Measurements from ENCODE around the gene PTPRM.

The PTPRM gene

GRCh38 chr18:8299054-8299980 is 732.2 kb downstream of the PTPRM start:
- DNase-seq: peak; percentile 70

- no peak for DNase-seq
These were observed 733.8 kb downstream of the PTPRM start for GRCh38 chr18:8300751-8301410.

- DNase-seq: no peak
These were observed 734.5 kb downstream of the PTPRM start for GRCh38 chr18:8301427-8302172.

DNA sequence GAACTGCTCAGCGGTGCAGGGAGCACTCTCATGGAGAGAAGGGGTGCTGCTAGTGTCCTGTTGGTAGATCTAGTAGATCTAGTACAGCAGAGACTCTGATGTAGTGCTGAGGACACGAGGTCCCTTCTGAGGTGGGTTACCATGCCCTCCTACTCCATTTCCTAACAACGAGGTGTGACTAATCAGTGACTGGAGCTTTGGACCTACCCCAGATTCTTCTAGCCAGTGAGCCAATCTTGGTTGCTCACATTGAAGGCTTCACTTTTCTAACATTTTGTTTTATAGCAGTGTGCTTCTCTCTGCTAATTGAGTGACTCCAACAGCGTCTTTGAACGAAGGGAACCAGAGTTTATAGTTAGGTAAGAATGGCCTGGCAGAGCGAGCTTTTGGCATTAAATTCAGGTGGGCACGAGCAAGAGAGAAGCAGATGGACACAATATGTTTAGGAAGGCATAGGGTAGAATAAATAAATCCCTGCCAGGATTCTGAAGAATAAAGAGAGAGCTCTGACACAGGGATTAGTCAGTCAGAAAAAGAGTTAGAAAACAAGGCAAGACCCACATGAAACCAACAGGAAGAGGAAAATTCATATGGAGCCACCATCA is 736.1 kb downstream of the PTPRM start:
- no peak for DNase-seq

DNA sequence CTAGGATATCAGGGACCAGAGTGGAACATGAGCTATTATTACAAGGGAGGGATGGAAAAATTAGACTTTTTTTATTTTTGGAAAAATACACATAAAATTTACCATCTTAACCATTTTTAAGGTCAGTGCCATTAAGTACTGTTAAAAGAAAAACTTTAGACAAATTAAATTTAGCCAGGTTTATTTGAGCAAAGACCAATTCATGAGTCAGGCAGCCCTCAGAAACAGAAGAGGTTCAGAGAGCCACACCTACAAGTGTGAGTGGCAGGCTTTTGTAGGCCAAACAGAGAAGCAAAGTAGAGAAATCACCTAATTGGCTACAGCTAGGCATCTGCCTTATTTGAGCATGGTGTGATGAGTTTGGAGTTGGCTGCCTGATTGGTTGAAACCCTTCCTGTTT is 740.8 kb downstream of the PTPRM start:
- no peak for DNase-seq

GRCh38 chr18:8313043-8313442 is 745.9 kb downstream of the PTPRM start:
- DNase-seq: no peak

DNA sequence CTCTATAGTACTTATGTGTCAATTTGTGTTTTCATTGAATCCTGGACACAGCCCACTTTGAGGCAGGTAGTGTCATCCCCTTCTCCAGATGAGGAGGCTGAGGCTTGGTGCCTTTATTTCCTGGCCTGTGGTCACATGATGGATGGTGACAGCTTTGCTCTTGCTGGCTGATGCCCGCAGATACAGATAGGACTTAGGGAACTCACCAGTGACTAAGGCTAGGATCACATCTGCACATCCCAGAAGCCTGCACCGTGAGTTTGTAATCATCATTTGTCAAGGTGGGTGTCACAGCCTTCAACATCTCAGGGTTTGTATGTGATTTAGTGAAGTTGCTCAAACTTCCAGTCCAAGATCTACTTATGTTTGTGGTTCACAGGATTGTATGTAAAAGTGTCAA is 747.0 kb downstream of the PTPRM start:
- DNase-seq: no peak

GRCh38 chr18:8319798-8320489 is 752.8 kb downstream of the PTPRM start:
- DNase-seq: no peak

GRCh38 chr18:8322486-8322885 is 755.4 kb downstream of the PTPRM start:
- DNase-seq: no peak

DNA sequence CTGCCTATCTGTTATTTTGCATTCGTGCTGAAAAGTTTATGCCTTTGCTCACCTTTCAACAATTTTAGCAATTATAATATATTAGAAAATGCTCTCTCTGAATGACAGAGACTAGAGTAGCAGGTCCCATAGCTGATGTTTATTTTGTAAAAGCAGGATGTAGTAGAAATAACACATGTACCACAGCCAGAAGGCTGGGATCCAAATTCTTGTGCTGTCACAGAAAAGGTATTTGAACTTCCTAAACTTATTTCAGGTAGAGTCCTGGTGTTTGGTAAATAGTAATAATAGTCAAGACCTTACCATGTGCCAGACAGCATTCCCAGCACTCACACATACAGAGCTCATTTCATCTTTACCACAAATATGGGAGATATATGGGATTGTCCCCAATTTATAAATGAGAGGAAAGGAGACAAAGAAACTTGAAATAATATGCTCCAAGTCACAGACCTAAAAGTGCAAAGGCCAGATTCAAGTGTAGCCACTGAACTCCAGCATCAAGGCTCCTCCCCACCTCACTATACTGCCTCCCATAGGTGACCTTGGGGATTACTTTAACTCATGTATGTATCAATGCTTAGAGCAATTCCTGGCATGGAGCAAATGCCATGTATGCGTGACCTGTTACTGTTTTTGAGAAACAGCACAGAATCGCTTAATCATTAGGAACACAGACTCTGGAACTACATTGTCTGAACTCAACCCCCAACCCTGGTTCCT is 757.4 kb downstream of the PTPRM start:
- no peak for DNase-seq

DNA sequence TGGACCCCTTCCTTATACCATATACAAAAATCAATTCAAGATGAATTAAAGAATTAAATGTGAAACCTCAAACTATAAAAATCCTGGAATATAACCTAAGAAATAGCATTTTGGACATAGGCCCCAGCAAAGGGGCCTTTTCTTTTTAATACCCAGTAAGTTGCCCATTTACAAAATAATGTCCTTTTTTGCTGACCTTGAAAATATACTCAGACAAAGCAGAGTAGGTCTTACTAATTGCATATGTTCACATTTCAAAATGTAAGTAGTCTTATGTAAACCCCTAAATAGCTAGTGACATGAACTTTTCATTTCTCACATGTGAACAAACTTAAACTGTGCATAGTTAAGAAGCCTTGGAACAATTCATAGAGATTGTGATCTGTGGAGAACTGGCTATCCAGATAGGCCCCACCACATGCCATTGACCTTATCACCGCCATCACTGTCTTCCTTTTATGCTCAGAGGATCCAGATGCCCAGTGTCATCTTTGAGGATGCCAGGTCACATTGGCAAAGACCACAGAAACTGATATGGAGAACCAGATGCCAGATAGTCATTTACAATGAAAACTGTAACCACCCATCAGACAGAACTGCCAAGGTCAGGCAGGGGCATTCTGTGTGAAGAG is 759.8 kb downstream of the PTPRM start:
- no peak for DNase-seq

DNA sequence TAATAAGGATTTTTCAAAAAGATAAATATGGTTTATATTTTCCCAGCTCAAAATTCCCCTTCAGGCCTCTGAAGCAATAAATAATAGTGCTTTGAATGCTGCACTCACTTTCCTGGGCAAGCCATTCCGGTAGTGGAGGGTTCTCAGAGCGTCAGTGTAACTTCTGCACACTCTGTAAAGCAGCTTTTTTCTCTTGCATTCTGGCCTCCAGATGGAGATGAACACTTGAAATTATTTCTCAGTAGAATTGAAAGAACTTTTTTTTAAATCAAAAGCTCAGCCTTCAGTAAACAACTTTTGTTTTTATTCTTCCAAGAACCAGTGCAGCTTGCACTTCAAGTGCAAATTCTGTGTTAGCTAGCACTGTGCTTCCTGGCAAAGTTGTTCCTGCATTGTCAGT is 761.0 kb downstream of the PTPRM start:
- DNase-seq: no peak

DNA sequence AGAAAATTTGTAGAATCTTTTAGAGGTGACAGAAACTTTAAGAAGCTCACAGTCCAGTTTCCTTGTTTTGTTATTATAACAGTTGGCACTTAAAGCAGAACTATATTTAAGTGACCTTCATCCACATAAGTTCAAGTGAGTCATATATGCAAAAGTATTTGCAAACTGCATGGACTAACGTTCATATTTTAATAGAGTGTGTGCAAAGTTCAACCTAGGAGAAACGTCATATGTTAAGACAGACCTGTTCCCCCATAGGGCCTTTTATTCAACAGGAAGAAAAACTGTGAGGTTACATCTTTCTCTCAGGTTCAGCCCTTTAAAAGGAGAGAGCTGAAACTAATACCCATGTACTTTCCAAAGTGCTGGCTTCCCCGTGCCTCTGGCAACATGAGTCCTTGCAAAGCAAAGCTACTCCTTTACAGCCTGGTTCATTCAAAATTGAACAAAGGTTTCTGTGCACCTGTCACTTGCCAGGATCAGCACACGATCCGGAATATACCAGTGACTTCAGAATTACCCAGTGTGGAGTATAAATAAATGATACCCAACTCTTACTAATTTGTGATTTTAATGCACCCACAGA is 762.2 kb downstream of the PTPRM start:
- DNase-seq: no peak

DNA sequence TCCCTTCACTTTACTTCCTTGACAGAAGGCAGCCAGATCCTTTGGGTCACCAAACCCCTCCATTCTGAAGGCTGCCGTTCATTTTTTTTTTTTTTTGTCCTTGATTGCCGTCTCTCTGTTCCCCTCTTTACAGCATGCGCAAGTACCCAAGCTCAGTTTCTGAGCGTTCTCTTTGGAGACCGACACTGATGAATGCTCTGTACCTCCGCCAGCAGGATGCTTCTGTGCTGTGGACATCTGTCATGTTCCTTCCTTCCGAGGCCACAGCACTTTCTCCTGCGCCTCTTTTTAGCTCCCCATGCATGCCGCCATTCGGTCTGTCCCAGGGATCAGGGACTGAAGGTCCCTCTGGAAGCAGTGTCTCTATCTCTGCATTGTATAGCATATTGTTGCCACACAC is 763.5 kb downstream of the PTPRM start:
- DNase-seq: no peak

DNA sequence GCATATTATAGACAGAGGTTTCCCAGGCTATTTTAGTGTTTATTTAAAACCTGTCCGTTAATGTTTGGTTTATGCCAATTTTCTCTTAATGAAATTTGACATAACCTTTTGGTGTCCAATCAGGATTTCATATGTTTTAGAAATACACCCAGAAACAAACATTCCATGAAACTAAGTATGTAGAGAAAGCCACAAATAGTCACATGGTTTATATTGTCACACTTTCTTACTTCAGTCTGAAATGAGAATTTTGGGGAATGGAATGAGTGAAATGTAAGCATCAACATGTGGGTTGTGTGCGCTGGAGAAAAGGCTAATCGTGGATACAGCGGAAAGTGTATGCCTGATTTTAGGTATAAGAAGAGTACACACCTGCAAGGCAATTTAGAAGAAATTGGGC is 765.2 kb downstream of the PTPRM start:
- DNase-seq: no peak

- DNase-seq: no peak
These were observed 766.8 kb downstream of the PTPRM start for GRCh38 chr18:8333961-8334360.

GRCh38 chr18:8337211-8337610 is 770.1 kb downstream of the PTPRM start:
- DNase-seq: no peak

- no peak for DNase-seq
These were observed 772.1 kb downstream of the PTPRM start for GRCh38 chr18:8339210-8339609.

DNA sequence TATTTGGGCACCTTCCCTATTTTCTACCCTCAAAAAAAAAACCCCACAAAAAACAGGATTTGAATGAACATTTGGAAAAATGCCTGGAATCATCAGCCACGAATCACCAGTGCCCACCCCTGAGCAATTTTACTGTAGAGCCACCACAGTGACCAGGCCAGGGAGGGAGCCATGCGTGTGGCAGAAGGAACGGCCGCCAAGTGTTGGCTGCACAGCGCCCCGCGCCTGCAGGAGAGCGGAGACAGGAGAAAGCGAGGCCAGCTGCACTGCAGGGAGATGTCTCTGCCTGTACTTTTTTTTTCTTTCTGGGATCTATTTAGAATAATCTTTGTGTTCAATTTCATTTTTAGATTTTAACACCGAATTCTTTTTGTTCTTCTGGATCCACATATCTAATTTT is 772.8 kb downstream of the PTPRM start:
- no peak for DNase-seq

DNA sequence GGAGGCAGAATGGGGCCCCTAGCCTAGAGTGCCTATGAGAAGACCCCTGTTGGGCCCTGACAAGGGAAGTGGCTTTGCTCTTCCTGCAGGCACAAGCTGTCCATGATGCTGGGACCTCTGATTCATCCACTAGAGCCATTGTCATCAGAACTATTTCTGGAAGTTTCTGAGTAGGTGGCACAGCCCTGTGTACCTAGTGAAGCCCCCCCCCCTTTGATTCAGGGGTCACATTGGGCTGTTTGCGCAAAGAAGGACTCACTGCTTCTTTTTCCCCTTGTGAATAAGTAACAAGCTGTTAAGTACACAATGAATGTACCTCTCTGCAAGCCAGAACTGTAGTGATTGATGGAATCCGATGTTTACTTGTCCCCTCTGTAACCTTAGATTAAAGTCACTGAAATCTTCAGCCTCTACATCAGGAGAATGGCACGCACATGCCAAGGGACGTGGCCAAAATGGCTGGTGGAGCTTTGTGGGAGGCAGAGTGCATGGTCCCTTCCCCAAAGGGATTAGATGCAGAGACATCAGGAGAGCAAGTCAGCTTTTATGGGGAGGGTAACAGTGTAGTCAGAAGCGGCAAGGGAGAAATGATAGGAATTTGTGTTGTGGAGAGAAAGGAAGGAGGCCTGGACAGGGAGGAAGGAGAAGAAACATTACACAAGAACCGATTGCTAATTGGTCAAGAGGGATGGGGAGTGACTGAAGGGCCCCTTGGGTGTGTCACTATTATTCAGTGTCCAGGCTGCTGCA is 774.5 kb downstream of the PTPRM start:
- DNase-seq: no peak

Measured in NCI-H1417 treated with DMSO at 0.1 percent for 48 hours (cell line).